ENCODE measurements around the gene CREBBP. TPM values are rescaled to one million over a fixed set of nuclear protein-coding genes. Genes with fewer than 3 reads are reported as not detected.
A peak's percentile ranks its signal among the peaks of the same experiment; 100 is the strongest.

CREBBP gene
- total RNA-seq, 1 donor = 42.3 TPM

- DNase-seq (ENCODE audit: low read depth in 2 of 3, low spot score in 2 of 3) = no peak
These were observed 23.1 kb downstream of the CREBBP start for GRCh38 chr16:3857189-3858043.

- DNase-seq (ENCODE audit: low read depth in 2 of 3, low spot score in 2 of 3) = no peak
These were observed 24.0 kb downstream of the CREBBP start for GRCh38 chr16:3856367-3857141.

- no peak for DNase-seq (ENCODE audit: low read depth in 2 of 3, low spot score in 2 of 3)
These were observed 25.6 kb downstream of the CREBBP start for GRCh38 chr16:3854750-3855541.

- no peak for DNase-seq (ENCODE audit: low read depth in 2 of 3, low spot score in 2 of 3)
These were observed 30.0 kb downstream of the CREBBP start for GRCh38 chr16:3850544-3850899.

- no peak for DNase-seq (ENCODE audit: low read depth in 2 of 3, low spot score in 2 of 3)
These were observed 30.6 kb downstream of the CREBBP start for GRCh38 chr16:3849751-3850543.

GRCh38 chr16:3846595-3847091 is 33.9 kb downstream of the CREBBP start:
- DNase-seq (ENCODE audit: low read depth in 2 of 3, low spot score in 2 of 3) = peak in 2 of 3 donors; percentile 8 to 20

- DNase-seq (ENCODE audit: low read depth in 2 of 3, low spot score in 2 of 3) = no peak
These were observed 34.4 kb downstream of the CREBBP start for GRCh38 chr16:3846087-3846486.

- no peak for DNase-seq (ENCODE audit: low read depth in 2 of 3, low spot score in 2 of 3)
These were observed 37.5 kb downstream of the CREBBP start for GRCh38 chr16:3842994-3843393.

GRCh38 chr16:3841729-3842508 is 38.6 kb downstream of the CREBBP start:
- DNase-seq (ENCODE audit: low read depth in 2 of 3, low spot score in 2 of 3) = peak in 1 of 3 donors; percentile 55

GRCh38 chr16:3839402-3840184 is 40.9 kb downstream of the CREBBP start:
- no peak for DNase-seq (ENCODE audit: low read depth in 2 of 3, low spot score in 2 of 3)

- no peak for DNase-seq (ENCODE audit: low read depth in 2 of 3, low spot score in 2 of 3)
These were observed 41.7 kb downstream of the CREBBP start for GRCh38 chr16:3838600-3839401.

- DNase-seq (ENCODE audit: low read depth in 2 of 3, low spot score in 2 of 3) = no peak
These were observed 42.5 kb downstream of the CREBBP start for GRCh38 chr16:3837851-3838586.

- DNase-seq (ENCODE audit: low read depth in 2 of 3, low spot score in 2 of 3) = no peak
These were observed 43.9 kb downstream of the CREBBP start for GRCh38 chr16:3836641-3837040.

GRCh38 chr16:3835089-3835602 is 45.4 kb downstream of the CREBBP start:
- DNase-seq (ENCODE audit: low read depth in 2 of 3, low spot score in 2 of 3) = no peak

GRCh38 chr16:3832668-3833067 is 47.8 kb downstream of the CREBBP start:
- DNase-seq (ENCODE audit: low read depth in 2 of 3, low spot score in 2 of 3) = peak in 1 of 3 donors; percentile 21

- DNase-seq (ENCODE audit: low read depth in 2 of 3, low spot score in 2 of 3) = no peak
These were observed 49.8 kb downstream of the CREBBP start for GRCh38 chr16:3830625-3831254.

Measured in hematopoietic multipotent progenitor cell (in vitro differentiated cells).